Measurements from ENCODE around the gene SMIM23. TPM values are rescaled to one million over a fixed set of nuclear protein-coding genes. Genes with fewer than 3 reads are reported as not detected.

Gene SMIM23
- polyA plus RNA-seq, 3 donors, result not detected

DNA sequence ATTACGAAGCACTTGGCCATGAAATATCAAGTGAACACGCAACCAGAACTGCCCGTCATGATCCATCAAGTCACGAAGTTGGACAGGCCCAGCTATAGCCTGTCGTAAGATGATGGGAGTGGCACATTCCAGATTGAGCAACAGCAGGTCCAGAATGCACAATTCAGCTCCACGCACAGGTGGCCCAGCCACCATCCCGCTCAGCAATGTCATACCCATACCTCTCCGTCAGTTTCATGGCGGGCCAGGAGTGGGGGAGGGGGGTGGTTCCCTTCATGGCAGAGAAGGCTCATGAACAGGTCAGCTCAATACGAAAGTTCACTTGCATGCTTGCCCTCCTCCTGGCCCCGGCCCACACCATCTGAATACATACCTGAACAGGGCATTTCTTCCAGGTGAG, 34.9 kb downstream of the SMIM23 start:
- H3K9me3 ChIP-seq (replicated peaks in 1 of 2; ENCODE audit: control insufficient read depth in 1 of 2, insufficient read depth in 1 of 2, low read length in 2 of 2), result no peaks in the 10 kb centered on the region
- Mint-ChIP-seq H3K9me3 (peaks cover 0 to 2% (median 0%) of the 10 kb centered on the region in 7 donors), H3K27me3 (ENCODE audit: low read depth in 3 of 3) (peaks cover 0 to 4% (median 1%) of the 10 kb centered on the region in 3 donors), H3K36me3 (no peaks in the 10 kb centered on the region), H3K4me3 (no peak overlapping the region), H3K27ac (no peak overlapping the region), H3K4me1 (no peaks in the 10 kb centered on the region)
- H3K79me2 ChIP-seq (ENCODE audit: insufficient read depth, low read length), result no peaks in the 10 kb centered on the region
- H4K20me1 ChIP-seq (ENCODE audit: insufficient read depth, low read length), result no peaks in the 10 kb centered on the region
- intact Hi-C loops (cut with micrococcal nuclease), result no loop called here
- 92% methylated on average over 5 of the region's 11 CpGs for WGBS (ENCODE audit: insufficient coverage)
- no peak overlapping the region for H3K27ac ChIP-seq (ENCODE audit: low read depth in 1 of 2, low read length in 2 of 2)
- DNase-seq, result no peak
- no peaks in the 10 kb centered on the region for H3K36me3 ChIP-seq (replicated peaks in 1 of 2; ENCODE audit: control insufficient read depth in 1 of 2, insufficient read depth in 2 of 2, low read length in 2 of 2)
- no peak overlapping the region for H2AFZ ChIP-seq (ENCODE audit: insufficient read depth, low read depth, low read length, poor library complexity, severe bottlenecking)
- no peak for TF ChIP-seq CTCF (IDR thresholded peaks at IDR 0.05)
- H3K27me3 ChIP-seq (ENCODE audit: control insufficient read depth in 2 of 2, insufficient read depth in 2 of 2, low read length in 2 of 2), result no peaks in the 10 kb centered on the region
- no peak overlapping the region for H3K9ac ChIP-seq (ENCODE audit: insufficient read depth, low read length, poor library complexity, severe bottlenecking)
- H3K4me2 ChIP-seq (replicated peaks; ENCODE audit: extremely low read depth, low read length, poor library complexity, severe bottlenecking), result no peak overlapping the region
- H3K4me1 ChIP-seq (ENCODE audit: control insufficient read depth in 1 of 2, insufficient read depth in 2 of 2, low read length in 2 of 2), result no peaks in the 10 kb centered on the region
- no peak overlapping the region for H3K4me3 ChIP-seq (replicated peaks in 1 of 3; ENCODE audit: low read depth in 2 of 3, low read length in 3 of 3)

DNA sequence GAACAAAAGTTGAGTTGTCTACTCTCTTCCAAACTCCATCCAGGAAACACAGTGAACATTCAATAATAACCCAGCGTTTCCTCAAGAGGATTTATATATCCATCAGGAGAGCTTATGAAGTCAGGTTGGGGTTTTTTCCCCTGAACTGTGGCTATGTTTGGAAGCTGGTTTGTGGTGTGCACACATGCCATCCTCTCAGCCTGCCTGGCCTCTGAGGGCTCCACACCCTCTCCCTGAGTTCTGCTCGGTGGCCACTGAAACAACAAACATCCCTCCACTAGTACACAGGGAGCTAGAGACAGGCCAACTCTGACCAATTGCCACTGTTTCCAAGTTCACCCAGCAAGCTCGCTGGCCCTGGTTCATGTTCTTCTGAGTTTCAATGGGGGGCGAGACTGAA, 35.7 kb downstream of the SMIM23 start:
- Histone ChIP-seq H3K27me3 (ENCODE audit: control insufficient read depth in 2 of 2, insufficient read depth in 2 of 2, low read length in 2 of 2) (no peaks in the 10 kb centered on the region), H4K20me1 (ENCODE audit: insufficient read depth, low read length) (no peaks in the 10 kb centered on the region), H3K4me3 (replicated peaks in 1 of 3; ENCODE audit: low read depth in 2 of 3, low read length in 3 of 3) (no peak overlapping the region), H3K36me3 (replicated peaks in 1 of 2; ENCODE audit: control insufficient read depth in 1 of 2, insufficient read depth in 2 of 2, low read length in 2 of 2) (no peaks in the 10 kb centered on the region), H3K27ac (ENCODE audit: low read depth in 1 of 2, low read length in 2 of 2) (no peak overlapping the region), H3K4me2 (replicated peaks; ENCODE audit: extremely low read depth, low read length, poor library complexity, severe bottlenecking) (no peak overlapping the region), H2AFZ (ENCODE audit: insufficient read depth, low read depth, low read length, poor library complexity, severe bottlenecking) (no peak overlapping the region), H3K9ac (ENCODE audit: insufficient read depth, low read length, poor library complexity, severe bottlenecking) (no peak overlapping the region), H3K9me3 (replicated peaks in 1 of 2; ENCODE audit: control insufficient read depth in 1 of 2, insufficient read depth in 1 of 2, low read length in 2 of 2) (no peaks in the 10 kb centered on the region), H3K4me1 (ENCODE audit: control insufficient read depth in 1 of 2, insufficient read depth in 2 of 2, low read length in 2 of 2) (no peaks in the 10 kb centered on the region), H3K79me2 (ENCODE audit: insufficient read depth, low read length) (no peaks in the 10 kb centered on the region)
- TF ChIP-seq CTCF (IDR thresholded peaks at IDR 0.05), result no peak
- no peak overlapping the region for H3K27ac Mint-ChIP-seq
- no peaks in the 10 kb centered on the region for H3K4me1 Mint-ChIP-seq
- peaks cover 0 to 2% (median 0%) of the 10 kb centered on the region in 7 donors for H3K9me3 Mint-ChIP-seq
- WGBS (ENCODE audit: insufficient coverage), result 100% methylated on average over 3 of the region's 4 CpGs
- DNase-seq, result no peak
- intact Hi-C loops (cut with micrococcal nuclease), result no loop called here
- no peak overlapping the region for H3K4me3 Mint-ChIP-seq
- H3K36me3 Mint-ChIP-seq, result no peaks in the 10 kb centered on the region
- peaks cover 0 to 6% (median 1%) of the 10 kb centered on the region in 3 donors for H3K27me3 Mint-ChIP-seq (ENCODE audit: low read depth in 3 of 3)
